Measurements from ENCODE around the gene FTSJ3. TPM values are rescaled to one million over a fixed set of nuclear protein-coding genes. Genes with fewer than 3 reads are reported as not detected.
A peak's percentile ranks its signal among the peaks of the same experiment; 100 is the strongest.

The FTSJ3 gene
- total RNA-seq, 2 donors from 2014 or later: 25.4 to 44.6 TPM

GRCh38 chr17:63786117-63786516, 41.3 kb downstream of the FTSJ3 start:
- intact Hi-C loops (cut with DNase I): no loop called here
- TF ChIP-seq CTCF (IDR thresholded peaks at IDR 0.05): no peak
- no peaks in the 10 kb centered on the region for H3K4me1 ChIP-seq
- no peaks in the 10 kb centered on the region for H3K36me3 ChIP-seq
- no peak for DNase-seq
- H3K27me3 ChIP-seq: no peaks in the 10 kb centered on the region
- H3K9me3 ChIP-seq: no peaks in the 10 kb centered on the region
- no peak overlapping the region for H3K4me3 ChIP-seq
- no peak overlapping the region for H3K9ac ChIP-seq (ENCODE audit: low read depth in 2 of 2, low read length in 2 of 2)
- no peak overlapping the region for H3K27ac ChIP-seq

- H3K36me3 ChIP-seq: no peaks in the 10 kb centered on the region
- H3K9me3 ChIP-seq: no peaks in the 10 kb centered on the region
- DNase-seq: no peak
- no peak overlapping the region for H3K27ac ChIP-seq
- intact Hi-C loops (cut with DNase I): no loop called here
- TF ChIP-seq CTCF (IDR thresholded peaks at IDR 0.05): no peak
- H3K27me3 ChIP-seq: no peaks in the 10 kb centered on the region
- H3K4me1 ChIP-seq: no peaks in the 10 kb centered on the region
- H3K4me3 ChIP-seq: no peak overlapping the region
- no peak overlapping the region for H3K9ac ChIP-seq (ENCODE audit: low read depth in 2 of 2, low read length in 2 of 2)
Measured at GRCh38 chr17:63785556-63785955, 41.9 kb downstream of the FTSJ3 start.

- Histone ChIP-seq H3K27me3 (no peaks in the 10 kb centered on the region), H3K9ac (ENCODE audit: low read depth in 2 of 2, low read length in 2 of 2) (no peak overlapping the region), H3K27ac (no peak overlapping the region), H3K36me3 (no peaks in the 10 kb centered on the region), H3K4me3 (no peak overlapping the region), H3K4me1 (no peaks in the 10 kb centered on the region), H3K9me3 (no peaks in the 10 kb centered on the region)
- intact Hi-C loops (cut with DNase I): no loop called here
- no peak for TF ChIP-seq CTCF (IDR thresholded peaks at IDR 0.05)
- DNase-seq: no peak
Measured at GRCh38 chr17:63783522-63783921, 43.9 kb downstream of the FTSJ3 start.

GRCh38 chr17:63780928-63781327, 46.5 kb downstream of the FTSJ3 start:
- H3K9me3 ChIP-seq: no peaks in the 10 kb centered on the region
- no peak for TF ChIP-seq CTCF (IDR thresholded peaks at IDR 0.05)
- H3K36me3 ChIP-seq: no peaks in the 10 kb centered on the region
- H3K27me3 ChIP-seq: no peaks in the 10 kb centered on the region
- no peak overlapping the region for H3K4me3 ChIP-seq
- no peak for DNase-seq
- intact Hi-C loops (cut with DNase I): no loop called here
- no peaks in the 10 kb centered on the region for H3K4me1 ChIP-seq
- H3K9ac ChIP-seq (ENCODE audit: low read depth in 2 of 2, low read length in 2 of 2): no peak overlapping the region
- H3K27ac ChIP-seq: no peak overlapping the region

- Histone ChIP-seq H3K4me1 (no peaks in the 10 kb centered on the region), H3K9ac (ENCODE audit: low read depth in 2 of 2, low read length in 2 of 2) (no peak overlapping the region), H3K4me3 (no peak overlapping the region), H3K27me3 (no peaks in the 10 kb centered on the region), H3K9me3 (no peaks in the 10 kb centered on the region), H3K27ac (no peak overlapping the region), H3K36me3 (no peaks in the 10 kb centered on the region)
- no peak for TF ChIP-seq CTCF (IDR thresholded peaks at IDR 0.05)
- intact Hi-C loops (cut with DNase I): no loop called here
- DNase-seq: no peak
Measured at GRCh38 chr17:63780507-63780906, 47.0 kb downstream of the FTSJ3 start.

- Histone ChIP-seq H3K4me1 (peaks cover 8% of the 10 kb centered on the region), H3K27me3 (no peaks in the 10 kb centered on the region), H3K9ac (ENCODE audit: low read depth in 2 of 2, low read length in 2 of 2) (peak overlapping the region in 1 of 2 donors; percentile 99), H3K9me3 (no peaks in the 10 kb centered on the region), H3K36me3 (no peaks in the 10 kb centered on the region), H3K4me3 (peak overlapping the region; percentile 92), H3K27ac (peak overlapping the region; percentile 99)
- intact Hi-C loops (cut with DNase I): loop anchor here (10.0 kb wide), 1 partner anchor 49 kb away; the partner anchor contains the start of genes FTSJ3 and PSMC5
- no peak for DNase-seq
- TF ChIP-seq CTCF (IDR thresholded peaks at IDR 0.05): no peak
Measured at GRCh38 chr17:63775420-63775819, 52.0 kb downstream of the FTSJ3 start.

Measured in colonic mucosa (tissue), 4 donors.